ENCODE results near the gene LASP1.
A peak's percentile ranks its signal among the peaks of the same experiment; 100 is the strongest.

Gene LASP1

DNA sequence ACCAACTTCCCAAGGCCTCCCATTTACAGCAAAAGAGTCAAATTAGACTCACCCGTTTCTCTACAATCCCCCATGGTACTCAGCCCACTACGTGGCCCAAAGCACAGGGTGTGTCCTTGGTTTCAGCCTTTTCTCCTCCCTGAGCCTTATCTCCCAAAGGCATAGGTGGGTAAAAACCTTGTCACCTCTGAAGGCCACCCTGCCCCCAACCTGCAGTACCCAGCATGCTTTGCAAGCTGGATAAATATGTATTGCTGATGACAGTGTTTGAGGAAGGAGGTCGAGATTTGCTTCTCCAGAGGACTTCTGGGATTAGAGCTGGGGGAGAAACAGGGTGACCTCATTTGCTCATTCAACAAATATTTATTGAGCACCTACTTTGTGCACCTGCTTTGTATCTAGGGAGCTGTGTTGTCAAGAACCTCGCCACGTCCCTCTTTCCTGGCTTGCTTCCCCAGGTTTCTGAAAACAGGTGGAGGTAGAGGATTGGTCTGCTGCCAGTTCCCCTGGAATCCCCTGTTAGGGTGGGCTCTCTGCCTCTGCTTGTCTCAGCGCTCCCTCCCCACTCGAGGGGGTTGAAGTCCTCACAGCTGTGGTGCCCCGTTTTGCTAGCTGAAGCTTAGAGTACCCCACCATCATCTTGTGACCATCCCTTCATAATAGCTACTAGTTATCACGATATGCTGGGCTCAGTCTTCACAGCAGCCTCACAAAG is 3.0 kb downstream of the LASP1 start:
- H3K4me2 ChIP-seq (ENCODE audit: low read length): peak overlapping the region; percentile 86
- no peaks in the 10 kb centered on the region for H3K9me2 ChIP-seq (replicated peaks; ENCODE audit: control insufficient read depth, low read length)
- TF ChIP-seq, protein P1, sequence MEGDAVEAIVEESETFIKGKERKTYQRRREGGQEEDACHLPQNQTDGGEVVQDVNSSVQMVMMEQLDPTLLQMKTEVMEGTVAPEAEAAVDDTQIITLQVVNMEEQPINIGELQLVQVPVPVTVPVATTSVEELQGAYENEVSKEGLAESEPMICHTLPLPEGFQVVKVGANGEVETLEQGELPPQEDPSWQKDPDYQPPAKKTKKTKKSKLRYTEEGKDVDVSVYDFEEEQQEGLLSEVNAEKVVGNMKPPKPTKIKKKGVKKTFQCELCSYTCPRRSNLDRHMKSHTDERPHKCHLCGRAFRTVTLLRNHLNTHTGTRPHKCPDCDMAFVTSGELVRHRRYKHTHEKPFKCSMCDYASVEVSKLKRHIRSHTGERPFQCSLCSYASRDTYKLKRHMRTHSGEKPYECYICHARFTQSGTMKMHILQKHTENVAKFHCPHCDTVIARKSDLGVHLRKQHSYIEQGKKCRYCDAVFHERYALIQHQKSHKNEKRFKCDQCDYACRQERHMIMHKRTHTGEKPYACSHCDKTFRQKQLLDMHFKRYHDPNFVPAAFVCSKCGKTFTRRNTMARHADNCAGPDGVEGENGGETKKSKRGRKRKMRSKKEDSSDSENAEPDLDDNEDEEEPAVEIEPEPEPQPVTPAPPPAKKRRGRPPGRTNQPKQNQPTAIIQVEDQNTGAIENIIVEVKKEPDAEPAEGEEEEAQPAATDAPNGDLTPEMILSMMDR (IDR thresholded peaks at IDR 0.05; ENCODE audit: low read depth, low read length, poor library complexity, severe bottlenecking): no peak
- no peak for TF ChIP-seq EZH2phosphoT487 (IDR thresholded peaks at IDR 0.05; ENCODE audit: borderline replicate concordance, low read length)
- peaks cover 61% of the 10 kb centered on the region for H3K4me1 ChIP-seq (ENCODE audit: control insufficient read depth, low read length)
- H3K79me2 ChIP-seq (ENCODE audit: control insufficient read depth, low read length): peaks cover 76% of the 10 kb centered on the region
- peaks cover 28% of the 10 kb centered on the region for H3K36me3 ChIP-seq (ENCODE audit: control insufficient read depth, low read length)
- no peaks in the 10 kb centered on the region for H3K9me3 ChIP-seq (ENCODE audit: control insufficient read depth, insufficient read depth, low read length)
- H4K20me1 ChIP-seq (ENCODE audit: control insufficient read depth, insufficient read depth, low read depth, low read length): peaks cover 6% of the 10 kb centered on the region
- H3F3A ChIP-seq (ENCODE audit: control insufficient read depth, insufficient read depth): peaks cover 19% of the 10 kb centered on the region
- H3K4me3 ChIP-seq (ENCODE audit: low read length): peak overlapping the region; percentile 95; the same call in 1 of the 2 replicates
- H3K27ac ChIP-seq (ENCODE audit: low read depth, low read length): peak overlapping the region; percentile 1
- H3K27me3 ChIP-seq (ENCODE audit: control insufficient read depth, low read length): no peaks in the 10 kb centered on the region

DNA sequence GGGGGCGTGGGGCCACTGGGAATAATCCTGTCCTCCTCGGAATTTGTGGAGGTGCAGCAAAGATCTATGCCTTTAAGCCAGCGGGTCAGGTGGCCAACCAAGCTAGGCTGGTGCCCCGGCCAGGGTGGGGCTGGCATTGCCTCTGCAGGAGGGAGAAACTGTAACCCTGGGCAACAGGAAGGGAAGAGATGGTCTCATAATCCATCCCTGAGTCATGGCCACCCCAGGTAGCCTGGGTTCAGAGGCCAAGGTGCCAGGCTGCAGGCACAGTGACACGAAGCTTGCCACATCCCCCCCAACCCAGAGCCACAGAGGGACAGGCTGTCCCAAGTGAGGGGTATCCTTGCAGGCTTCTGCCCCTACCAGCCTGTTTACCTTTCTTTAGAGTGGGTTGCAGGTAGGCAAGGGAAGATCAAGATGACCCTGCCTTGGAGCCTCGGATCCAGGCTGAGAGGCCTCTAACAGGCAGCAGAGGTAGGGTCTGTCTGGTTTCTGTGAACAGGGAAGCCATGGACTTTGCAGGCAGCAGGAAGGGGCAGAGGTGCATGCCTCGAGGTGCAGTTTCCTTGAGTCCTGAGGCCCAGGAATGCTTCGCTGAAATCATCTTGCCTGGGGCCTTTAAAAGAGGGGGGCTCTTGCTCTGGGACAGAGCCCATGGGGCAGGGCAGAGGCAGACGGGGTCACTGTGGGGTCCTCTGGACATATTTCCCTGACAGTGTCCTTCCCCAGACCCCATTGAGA is 4.0 kb downstream of the LASP1 start:
- Histone ChIP-seq H3K27me3 (ENCODE audit: control insufficient read depth, low read length) (no peaks in the 10 kb centered on the region), H3K27ac (ENCODE audit: low read depth, low read length) (no peak overlapping the region), H3F3A (ENCODE audit: control insufficient read depth, insufficient read depth) (peaks cover 10% of the 10 kb centered on the region), H4K20me1 (ENCODE audit: control insufficient read depth, insufficient read depth, low read depth, low read length) (peaks cover 6% of the 10 kb centered on the region), H3K79me2 (ENCODE audit: control insufficient read depth, low read length) (peaks cover 85% of the 10 kb centered on the region), H3K36me3 (ENCODE audit: control insufficient read depth, low read length) (peaks cover 38% of the 10 kb centered on the region), H3K9me3 (ENCODE audit: control insufficient read depth, insufficient read depth, low read length) (no peaks in the 10 kb centered on the region), H3K4me3 (ENCODE audit: low read length) (no peak overlapping the region), H3K9me2 (replicated peaks; ENCODE audit: control insufficient read depth, low read length) (no peaks in the 10 kb centered on the region), H3K4me1 (ENCODE audit: control insufficient read depth, low read length) (peaks cover 61% of the 10 kb centered on the region), H3K4me2 (ENCODE audit: low read length) (no peak overlapping the region)
- TF ChIP-seq, protein P1 (IDR thresholded peaks at IDR 0.05; ENCODE audit: low read depth, low read length, poor library complexity, severe bottlenecking): no peak
- TF ChIP-seq EZH2phosphoT487 (IDR thresholded peaks at IDR 0.05; ENCODE audit: borderline replicate concordance, low read length): no peak

DNA sequence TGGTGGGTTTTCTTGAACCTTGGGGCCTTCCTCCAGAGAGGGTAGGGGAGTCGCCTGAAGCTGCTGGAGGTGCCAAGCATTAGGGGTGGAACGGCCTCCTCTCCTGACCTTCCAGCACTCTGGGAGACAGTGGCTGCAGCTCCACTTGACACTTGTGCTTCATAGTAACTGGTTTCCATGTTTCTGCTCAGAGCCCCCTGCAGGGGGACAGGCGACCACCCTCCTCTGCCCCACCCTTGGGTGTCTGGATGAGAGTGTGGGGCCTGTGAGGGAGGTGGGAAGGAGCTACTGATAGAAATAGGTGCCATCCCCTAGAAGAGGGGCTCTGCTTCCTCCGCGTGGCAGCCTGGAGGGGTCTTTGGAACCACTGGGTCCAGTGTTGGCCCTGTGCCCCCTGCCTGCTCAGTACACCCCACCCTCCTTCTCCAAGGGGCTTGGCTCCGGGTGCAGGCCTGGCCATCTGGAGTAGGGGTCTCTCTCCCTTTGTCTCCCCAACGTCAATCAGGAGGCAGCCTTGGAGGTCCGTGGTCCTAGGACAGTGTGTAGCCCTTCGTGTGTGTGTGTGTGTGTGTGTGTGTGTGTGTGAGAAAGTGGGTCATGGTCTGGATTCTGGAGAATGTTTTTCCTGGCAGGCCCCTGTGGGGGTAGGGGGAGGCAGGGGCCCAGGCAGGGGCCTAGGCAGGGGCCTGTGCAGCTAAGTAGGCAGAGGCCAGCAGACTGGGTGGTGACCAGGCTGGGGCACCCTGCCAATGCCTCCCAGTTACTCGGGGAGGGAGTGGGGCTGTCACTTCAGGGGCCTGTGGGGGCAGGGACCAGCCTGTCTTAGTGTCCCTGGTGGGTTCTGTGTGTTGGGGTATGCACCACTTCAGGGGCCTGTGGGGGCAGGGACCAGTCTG is 4.9 kb downstream of the LASP1 start:
- no peak overlapping the region for H3K27ac ChIP-seq (ENCODE audit: low read depth, low read length)
- 0 out of 2 replicates have a peak, but pooled peaks cover 3% of the 10 kb centered on the region for H3F3A ChIP-seq (ENCODE audit: control insufficient read depth, insufficient read depth)
- H3K36me3 ChIP-seq (ENCODE audit: control insufficient read depth, low read length): peaks cover 45% of the 10 kb centered on the region
- no peaks in the 10 kb centered on the region for H3K9me3 ChIP-seq (ENCODE audit: control insufficient read depth, insufficient read depth, low read length)
- no peak for TF ChIP-seq EZH2phosphoT487 (IDR thresholded peaks at IDR 0.05; ENCODE audit: borderline replicate concordance, low read length)
- TF ChIP-seq, protein P1 (IDR thresholded peaks at IDR 0.05; ENCODE audit: low read depth, low read length, poor library complexity, severe bottlenecking): no peak
- H4K20me1 ChIP-seq (ENCODE audit: control insufficient read depth, insufficient read depth, low read depth, low read length): peaks cover 6% of the 10 kb centered on the region
- H3K27me3 ChIP-seq (ENCODE audit: control insufficient read depth, low read length): no peaks in the 10 kb centered on the region
- peaks cover 69% of the 10 kb centered on the region for H3K4me1 ChIP-seq (ENCODE audit: control insufficient read depth, low read length)
- no peak overlapping the region for H3K4me2 ChIP-seq (ENCODE audit: low read length)
- H3K4me3 ChIP-seq (ENCODE audit: low read length): no peak overlapping the region
- H3K79me2 ChIP-seq (ENCODE audit: control insufficient read depth, low read length): peaks cover 91% of the 10 kb centered on the region
- no peaks in the 10 kb centered on the region for H3K9me2 ChIP-seq (replicated peaks; ENCODE audit: control insufficient read depth, low read length)

All from DOHH2 (cell line).